ENCODE measurements around the gene AGPS. TPM values are rescaled to one million over a fixed set of nuclear protein-coding genes. Genes with fewer than 3 reads are reported as not detected.

The AGPS gene
- total RNA-seq, 1 donor = 33.1 TPM

DNA sequence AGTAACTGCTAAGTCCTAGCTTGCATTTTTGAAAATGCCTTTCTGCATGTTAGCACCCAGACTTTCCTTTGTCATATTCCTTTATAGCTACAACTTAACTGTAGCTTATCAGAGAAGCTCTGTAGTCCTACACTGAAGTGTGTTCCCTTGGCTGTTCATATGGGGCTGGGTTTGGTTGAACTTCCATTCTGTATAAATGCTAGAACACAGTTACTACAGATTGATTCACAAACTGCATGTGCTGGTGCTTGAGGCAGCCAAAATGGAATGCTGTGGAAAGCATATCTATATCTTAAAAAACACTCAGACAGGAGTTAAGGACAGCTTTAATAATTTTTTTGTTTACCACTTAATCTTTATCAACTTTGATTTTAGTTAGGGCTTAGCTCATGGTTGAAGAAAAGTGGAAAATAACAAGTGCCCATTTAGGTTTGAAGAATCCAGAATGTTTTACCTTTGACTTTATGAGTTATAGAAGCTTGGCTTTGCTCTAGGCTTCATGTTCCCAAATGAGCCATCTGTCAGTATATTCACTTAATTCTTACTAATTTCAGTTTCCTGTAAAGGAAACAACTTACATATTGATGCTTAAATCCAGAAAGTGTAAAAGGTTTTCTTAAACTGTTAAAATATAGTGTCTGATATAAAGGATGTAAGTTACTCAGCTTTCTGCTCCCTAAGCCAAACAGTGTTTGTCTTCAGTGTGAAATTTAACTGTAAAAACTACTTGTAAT, 148.9 kb downstream of the AGPS start:
- TF ChIP-seq, protein P1, sequence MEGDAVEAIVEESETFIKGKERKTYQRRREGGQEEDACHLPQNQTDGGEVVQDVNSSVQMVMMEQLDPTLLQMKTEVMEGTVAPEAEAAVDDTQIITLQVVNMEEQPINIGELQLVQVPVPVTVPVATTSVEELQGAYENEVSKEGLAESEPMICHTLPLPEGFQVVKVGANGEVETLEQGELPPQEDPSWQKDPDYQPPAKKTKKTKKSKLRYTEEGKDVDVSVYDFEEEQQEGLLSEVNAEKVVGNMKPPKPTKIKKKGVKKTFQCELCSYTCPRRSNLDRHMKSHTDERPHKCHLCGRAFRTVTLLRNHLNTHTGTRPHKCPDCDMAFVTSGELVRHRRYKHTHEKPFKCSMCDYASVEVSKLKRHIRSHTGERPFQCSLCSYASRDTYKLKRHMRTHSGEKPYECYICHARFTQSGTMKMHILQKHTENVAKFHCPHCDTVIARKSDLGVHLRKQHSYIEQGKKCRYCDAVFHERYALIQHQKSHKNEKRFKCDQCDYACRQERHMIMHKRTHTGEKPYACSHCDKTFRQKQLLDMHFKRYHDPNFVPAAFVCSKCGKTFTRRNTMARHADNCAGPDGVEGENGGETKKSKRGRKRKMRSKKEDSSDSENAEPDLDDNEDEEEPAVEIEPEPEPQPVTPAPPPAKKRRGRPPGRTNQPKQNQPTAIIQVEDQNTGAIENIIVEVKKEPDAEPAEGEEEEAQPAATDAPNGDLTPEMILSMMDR (IDR thresholded peaks at IDR 0.05; ENCODE audit: insufficient read depth, low read length) = no peak
- H3K4me3 ChIP-seq (ENCODE audit: low read depth, low read length) = no peak overlapping the region
- no peak for DNase-seq (ENCODE audit: low read depth)

DNA sequence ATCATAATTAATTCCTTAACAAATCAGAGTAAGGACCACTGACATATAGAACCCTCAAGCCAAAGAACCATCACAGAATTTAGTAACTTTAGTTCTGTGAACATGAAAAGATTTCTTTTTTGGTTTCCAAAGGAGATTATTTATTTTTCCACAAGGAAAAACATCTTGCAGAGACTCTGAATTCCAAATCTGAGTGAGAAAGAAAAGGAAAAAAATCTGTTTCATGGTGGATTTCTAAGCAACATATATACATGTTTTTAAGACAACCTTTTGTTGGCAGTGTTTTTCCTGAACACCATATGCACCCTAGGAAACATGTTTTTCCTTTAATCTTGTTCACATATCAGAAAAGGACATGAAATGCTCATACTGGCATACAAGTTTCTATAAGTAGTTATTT, 149.8 kb downstream of the AGPS start:
- peak; percentile 2 for DNase-seq (ENCODE audit: low read depth)
- TF ChIP-seq, protein P1 (IDR thresholded peaks at IDR 0.05; ENCODE audit: insufficient read depth, low read length) = no peak
- H3K4me3 ChIP-seq (ENCODE audit: low read depth, low read length) = no peak overlapping the region

DNA sequence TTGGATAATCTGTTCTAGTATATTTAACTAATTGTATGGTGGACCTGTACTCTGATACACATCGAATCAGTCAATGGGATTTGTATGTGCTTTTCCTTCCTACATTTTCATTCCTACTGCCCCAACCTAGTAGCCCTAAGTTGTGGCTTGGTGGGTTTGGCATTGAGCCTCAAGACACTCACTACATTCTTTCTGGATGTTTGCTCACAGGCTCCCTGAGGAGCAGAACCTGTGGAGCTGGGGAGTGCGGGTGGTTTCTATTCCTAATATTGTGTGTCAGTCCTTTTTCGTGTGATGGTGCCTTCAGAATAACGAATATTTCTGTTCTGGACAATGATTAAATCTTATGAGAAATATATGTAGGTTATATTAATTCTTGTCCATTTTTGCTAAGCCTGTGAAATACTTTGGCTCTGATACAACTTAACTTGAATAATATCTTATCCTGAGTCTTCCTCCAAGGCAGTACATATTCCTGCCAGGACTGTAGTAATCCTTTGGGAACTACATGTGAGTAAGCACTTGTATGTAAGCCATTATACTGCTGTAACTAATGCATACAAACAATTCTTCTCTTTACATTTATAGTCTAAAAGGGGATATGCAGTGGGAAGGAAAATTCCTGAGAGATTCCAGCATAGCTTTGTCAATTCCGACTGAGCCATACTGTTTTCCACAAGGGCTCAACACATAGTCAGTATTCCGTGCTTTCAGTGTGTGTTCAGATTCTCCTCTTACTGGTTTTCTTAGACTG, 150.6 kb downstream of the AGPS start:
- DNase-seq (ENCODE audit: low read depth) = peak; percentile 91
- TF ChIP-seq, protein P1 (IDR thresholded peaks at IDR 0.05; ENCODE audit: insufficient read depth, low read length) = no peak
- no peak overlapping the region for H3K4me3 ChIP-seq (ENCODE audit: low read depth, low read length)

DNA sequence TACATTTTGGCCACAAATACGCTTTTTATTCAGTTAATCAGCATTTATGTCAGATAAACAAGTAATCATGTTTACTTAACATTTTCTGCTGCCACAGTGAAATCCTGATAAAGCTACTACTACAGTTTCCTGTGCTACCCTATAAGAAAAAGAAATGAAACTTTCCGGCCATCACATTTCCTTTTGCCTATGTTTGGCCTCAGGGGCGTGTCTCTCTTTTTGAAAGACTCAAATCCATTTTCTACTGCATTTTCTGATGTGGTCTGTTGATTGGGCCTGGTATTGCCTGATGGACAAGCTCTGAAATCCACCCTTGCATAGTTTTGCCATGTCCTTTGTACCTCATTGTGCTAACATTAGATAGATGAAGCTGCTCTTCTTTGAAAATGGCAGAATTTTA, 152.6 kb downstream of the AGPS start:
- no peak for DNase-seq (ENCODE audit: low read depth)
- H3K4me3 ChIP-seq (ENCODE audit: low read depth, low read length) = no peak overlapping the region

DNA sequence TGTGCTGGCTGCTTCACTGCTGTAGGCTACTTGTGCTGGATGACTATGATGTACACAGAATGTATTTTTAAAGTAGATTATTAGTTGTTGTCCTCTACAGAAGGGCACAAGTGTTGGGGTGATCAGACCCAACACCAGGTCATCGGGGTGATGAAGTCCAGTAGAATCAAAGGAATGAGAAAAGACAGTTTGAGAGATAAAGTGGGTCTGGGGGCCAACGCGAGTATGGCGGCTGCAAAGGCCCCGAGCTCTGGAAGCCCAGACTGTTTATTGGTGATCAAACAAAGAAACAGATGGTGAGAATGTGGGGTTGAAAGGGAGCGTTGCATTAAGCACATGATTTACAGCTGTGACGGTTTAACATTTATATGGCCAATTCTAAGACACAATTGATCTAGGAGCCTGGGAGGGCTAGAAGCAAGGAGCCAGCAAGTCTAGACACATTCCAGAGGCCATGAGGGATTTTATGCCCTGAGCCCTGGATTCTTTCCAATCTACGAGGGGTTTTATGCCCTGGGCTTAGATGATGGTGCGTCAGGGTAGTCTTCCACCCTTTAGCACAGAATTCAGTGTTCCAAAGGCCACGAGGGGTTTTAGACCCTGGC, 153.5 kb downstream of the AGPS start:
- DNase-seq (ENCODE audit: low read depth) = no peak
- TF ChIP-seq, protein P1 (IDR thresholded peaks at IDR 0.05; ENCODE audit: insufficient read depth, low read length) = no peak
- H3K4me3 ChIP-seq (ENCODE audit: low read depth, low read length) = no peak overlapping the region

More for the DNA sequence above, 152.6 kb downstream of the AGPS start:
- TF ChIP-seq, protein P1 (IDR thresholded peaks at IDR 0.05; ENCODE audit: insufficient read depth, low read length) = no peak

DNA sequence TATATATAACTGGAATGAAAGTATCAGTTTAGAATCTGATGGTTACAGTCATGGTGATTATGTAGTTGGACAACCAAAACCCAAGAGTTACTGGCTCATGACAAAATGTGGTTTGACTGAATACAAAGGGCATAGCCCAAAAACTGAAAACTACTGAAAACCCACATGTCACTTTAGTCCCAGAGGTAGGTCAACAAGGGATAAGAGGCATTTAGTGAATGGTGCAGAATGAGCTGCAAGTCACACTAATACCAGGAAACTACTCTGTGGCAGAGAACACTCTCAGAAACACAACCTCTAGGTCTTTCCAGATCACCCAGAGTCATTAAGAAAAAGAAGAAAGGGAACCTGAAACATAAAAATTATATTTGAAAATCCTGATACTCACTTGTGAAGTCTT, 154.5 kb downstream of the AGPS start:
- H3K4me3 ChIP-seq (ENCODE audit: low read depth, low read length) = no peak overlapping the region
- TF ChIP-seq, protein P1 (IDR thresholded peaks at IDR 0.05; ENCODE audit: insufficient read depth, low read length) = no peak
- DNase-seq (ENCODE audit: low read depth) = no peak

Measured in fibroblast of the aortic adventitia (primary cell).